Daoy (cell line): ENCODE data around the gene DNA2. TPM values are rescaled to one million over a fixed set of nuclear protein-coding genes. Genes with fewer than 3 reads are reported as not detected.
A peak's percentile ranks its signal among the peaks of the same experiment; 100 is the strongest.
"Not testable (repeated sequence)": the region's sequence is repeated elsewhere in the genome, so short reads cannot be mapped to it uniquely, and the experiment has no call there.

Experiments
- DNase-seq: peaks from one replicate; pipeline ENCODE4 v3.0.0-alpha.2; 2015; ENCODE audit warnings: low read depth
- total RNA-seq: library from RNA; depleted of rRNA; stranded (reverse); fragments of >200 nt; shearing (Covaris generic); gene quantifications from 2 replicates; pipeline ENCODE4 v1.2.3, GENCODE V29; 2014; rRNA removed

DNA2 gene
- 24.1 and 36.6 TPM in 2 replicates for total RNA-seq

GRCh38 chr10:68471586-68472408 lies at the start of gene DNA2:
TSS of gene DNA2 (minus strand) at chr10:68471973. CDS start at chr10:68471864, 109 bp downstream.
- peak; percentile 80 for DNase-seq

- DNase-seq, result not testable (repeated sequence)
These were observed 46.8 kb upstream of the DNA2 start for GRCh38 chr10:68518609-68519008.

- DNase-seq, result no peak
These were observed 45.4 kb upstream of the DNA2 start for GRCh38 chr10:68517188-68517587.

GRCh38 chr10:68516766-68517165 lies 45.0 kb upstream of the DNA2 start:
- DNase-seq, result peak; percentile 19

GRCh38 chr10:68516216-68516615 lies 44.4 kb upstream of the DNA2 start:
- DNase-seq, result not testable (repeated sequence)

- no peak for DNase-seq
These were observed 36.3 kb upstream of the DNA2 start for GRCh38 chr10:68508090-68508489.

- no peak for DNase-seq
These were observed 34.6 kb upstream of the DNA2 start for GRCh38 chr10:68506411-68506810.

GRCh38 chr10:68502846-68503245 lies 31.1 kb upstream of the DNA2 start:
- no peak for DNase-seq

- DNase-seq, result no peak
These were observed 29.9 kb upstream of the DNA2 start for GRCh38 chr10:68501691-68502090.

- DNase-seq, result no peak
These were observed 27.8 kb upstream of the DNA2 start for GRCh38 chr10:68499544-68499943.

GRCh38 chr10:68496072-68496471 lies 24.3 kb upstream of the DNA2 start:
- no peak for DNase-seq

- no peak for DNase-seq
These were observed 20.3 kb upstream of the DNA2 start for GRCh38 chr10:68492118-68492517.

GRCh38 chr10:68489919-68490318 lies 18.1 kb upstream of the DNA2 start:
- no peak for DNase-seq

GRCh38 chr10:68474021-68474420 lies 2.2 kb upstream of the DNA2 start:
- no peak for DNase-seq

- no peak for DNase-seq
These were observed 649 bp downstream of the DNA2 start for GRCh38 chr10:68471063-68471585.

- no peak for DNase-seq
These were observed 1.5 kb downstream of the DNA2 start for GRCh38 chr10:68470300-68470699.

GRCh38 chr10:68469838-68470237 lies 1.9 kb downstream of the DNA2 start:
- no peak for DNase-seq

- DNase-seq, result not testable (repeated sequence)
These were observed 7.0 kb downstream of the DNA2 start for GRCh38 chr10:68464729-68465128.

- DNase-seq, result no peak
These were observed 8.2 kb downstream of the DNA2 start for GRCh38 chr10:68463365-68464093.

GRCh38 chr10:68462536-68462935 lies 9.2 kb downstream of the DNA2 start:
- DNase-seq, result no peak

- DNase-seq, result no peak
These were observed 10.7 kb downstream of the DNA2 start for GRCh38 chr10:68461032-68461431.

GRCh38 chr10:68449698-68450097 lies 22.1 kb downstream of the DNA2 start:
- peak; percentile 70 for DNase-seq

GRCh38 chr10:68446179-68446578 lies 25.6 kb downstream of the DNA2 start:
- no peak for DNase-seq
